HG03135 (cell line): Measurements from ENCODE around the gene FBXW7.
A peak's percentile ranks its signal among the peaks of the same experiment; 100 is the strongest.

Experiments used
- ATAC-seq: cut with Tn5 transposase; IDR thresholded peaks from one replicate; pipeline ENCODE4 v1.9.1; 2021; ENCODE audit warnings: mild to moderate bottlenecking, moderate library complexity; ENCODE audit not compliant: unreplicated experiment

The FBXW7 gene

GRCh38 chr4:152434011-152434410 lies 101.9 kb downstream of the FBXW7 start:
- no peak for ATAC-seq

- ATAC-seq: no peak
These were observed 104.1 kb downstream of the FBXW7 start for GRCh38 chr4:152431784-152432183.

DNA sequence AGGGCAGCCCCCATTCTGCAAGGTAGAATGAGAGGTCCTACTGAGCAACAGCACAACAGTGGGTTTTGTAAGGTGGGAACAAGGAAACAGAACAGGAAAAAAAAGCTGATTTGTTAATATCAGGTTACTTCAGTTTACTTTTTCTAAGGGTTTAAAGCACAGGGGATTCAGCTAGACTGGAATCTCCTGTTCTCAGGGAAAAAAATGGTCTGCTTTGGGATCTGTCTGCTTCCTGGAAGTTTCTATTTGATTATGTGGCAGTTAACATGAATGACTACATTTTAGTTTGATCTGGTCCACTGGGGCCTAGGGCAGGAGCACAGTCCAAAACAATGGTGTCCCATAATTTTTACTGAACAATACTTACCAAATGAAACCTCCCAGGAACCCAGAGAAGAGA lies 104.6 kb downstream of the FBXW7 start:
- ATAC-seq: no peak

DNA sequence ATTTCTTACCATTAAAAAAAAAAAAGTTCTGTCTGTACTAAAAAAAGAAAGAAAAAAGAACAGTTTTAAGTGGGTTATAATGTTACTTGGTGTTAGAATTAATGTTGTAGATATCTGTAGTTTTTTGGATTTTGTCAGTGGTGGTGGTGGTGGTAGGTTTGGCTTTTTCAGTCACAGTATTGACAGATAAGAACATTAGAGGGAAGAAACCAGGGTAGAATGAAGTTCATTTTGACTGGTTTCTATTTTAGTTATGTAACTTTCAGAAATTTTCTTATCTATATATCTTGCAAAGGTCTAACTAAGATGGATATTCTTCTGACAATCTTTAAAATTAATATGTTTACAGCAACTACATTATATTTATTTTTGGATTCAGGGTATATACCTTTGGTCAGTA lies 105.4 kb downstream of the FBXW7 start:
- ATAC-seq: no peak

DNA sequence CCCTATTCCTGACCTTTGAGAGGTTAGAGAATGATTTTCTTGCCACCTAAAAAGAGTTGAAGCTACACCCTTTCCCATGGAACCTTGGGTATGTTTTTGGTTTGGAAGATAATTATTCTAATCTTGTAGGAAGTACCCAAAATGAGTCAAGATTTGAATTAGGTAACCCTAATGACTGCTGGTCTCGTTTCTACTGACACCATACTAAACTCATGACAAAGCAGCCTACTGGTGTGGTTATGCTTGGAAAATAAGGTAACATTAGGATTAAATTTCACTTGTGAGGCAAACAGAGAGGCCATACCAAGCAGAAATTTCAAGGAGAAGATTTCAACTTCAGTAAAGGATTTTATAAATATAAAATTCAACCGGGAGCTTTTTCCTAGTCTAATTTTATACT lies 107.9 kb downstream of the FBXW7 start:
- ATAC-seq: no peak

DNA sequence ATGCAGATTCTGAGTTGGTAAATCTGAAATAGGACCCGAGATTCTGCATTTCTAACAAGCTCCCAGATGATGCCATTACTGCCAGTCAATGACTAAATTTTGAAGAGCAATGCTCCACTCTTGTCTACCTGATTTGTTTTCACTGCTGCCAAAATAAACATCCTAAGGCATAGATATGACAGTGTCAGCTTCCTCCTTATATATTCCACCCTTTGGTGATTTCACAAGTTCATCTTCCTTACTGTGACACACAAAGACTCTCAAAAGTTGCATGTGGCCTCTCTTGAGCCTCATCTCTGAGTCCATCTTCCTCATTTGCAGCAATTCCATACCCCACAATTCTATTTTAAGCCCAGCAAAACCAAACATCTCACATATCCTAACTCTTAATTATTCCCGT lies 110.9 kb downstream of the FBXW7 start:
- no peak for ATAC-seq

DNA sequence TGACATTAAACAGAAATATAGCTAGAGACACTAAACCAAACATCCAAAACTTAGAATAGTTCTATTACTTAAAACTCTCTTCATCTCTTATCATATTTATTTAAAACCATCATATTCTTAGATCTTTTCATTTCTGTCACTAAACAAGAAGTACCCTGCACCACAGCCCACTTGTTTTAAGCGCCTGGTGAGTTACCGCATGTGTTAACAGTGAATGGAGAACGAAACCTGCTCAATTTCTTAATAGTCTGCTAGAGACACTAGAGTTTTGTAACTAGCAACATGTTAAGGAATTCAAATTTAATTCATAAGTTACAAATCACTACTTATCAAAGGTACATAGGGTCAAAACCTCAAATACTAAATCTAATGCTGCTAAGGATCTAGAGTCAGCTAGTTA lies 111.5 kb downstream of the FBXW7 start:
- no peak for ATAC-seq

- no peak for ATAC-seq
These were observed 113.0 kb downstream of the FBXW7 start for GRCh38 chr4:152422817-152423320.

- no peak for ATAC-seq
These were observed 114.3 kb downstream of the FBXW7 start for GRCh38 chr4:152421576-152421975.

- ATAC-seq: no peak
These were observed 116.1 kb downstream of the FBXW7 start for GRCh38 chr4:152419809-152420208.

GRCh38 chr4:152417673-152418072 lies 118.2 kb downstream of the FBXW7 start:
- ATAC-seq: no peak

DNA sequence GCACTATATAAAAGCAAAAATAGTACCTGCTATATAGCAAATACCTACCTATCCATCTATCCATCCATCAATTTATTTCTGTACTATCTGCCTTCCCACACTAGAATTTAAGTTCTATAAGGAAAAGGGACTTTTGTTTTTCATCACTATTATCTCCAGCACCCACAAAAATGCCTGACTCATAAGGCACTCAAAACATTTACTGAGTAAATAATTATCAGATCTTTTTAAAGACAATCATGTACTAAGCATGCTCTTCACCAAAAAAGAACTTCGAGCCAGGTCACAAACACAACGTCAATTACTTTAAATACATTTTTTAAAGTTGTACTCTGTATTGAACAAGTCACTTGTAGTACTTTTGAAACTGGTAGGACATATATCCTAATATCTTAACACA lies 119.9 kb downstream of the FBXW7 start:
- no peak for ATAC-seq

DNA sequence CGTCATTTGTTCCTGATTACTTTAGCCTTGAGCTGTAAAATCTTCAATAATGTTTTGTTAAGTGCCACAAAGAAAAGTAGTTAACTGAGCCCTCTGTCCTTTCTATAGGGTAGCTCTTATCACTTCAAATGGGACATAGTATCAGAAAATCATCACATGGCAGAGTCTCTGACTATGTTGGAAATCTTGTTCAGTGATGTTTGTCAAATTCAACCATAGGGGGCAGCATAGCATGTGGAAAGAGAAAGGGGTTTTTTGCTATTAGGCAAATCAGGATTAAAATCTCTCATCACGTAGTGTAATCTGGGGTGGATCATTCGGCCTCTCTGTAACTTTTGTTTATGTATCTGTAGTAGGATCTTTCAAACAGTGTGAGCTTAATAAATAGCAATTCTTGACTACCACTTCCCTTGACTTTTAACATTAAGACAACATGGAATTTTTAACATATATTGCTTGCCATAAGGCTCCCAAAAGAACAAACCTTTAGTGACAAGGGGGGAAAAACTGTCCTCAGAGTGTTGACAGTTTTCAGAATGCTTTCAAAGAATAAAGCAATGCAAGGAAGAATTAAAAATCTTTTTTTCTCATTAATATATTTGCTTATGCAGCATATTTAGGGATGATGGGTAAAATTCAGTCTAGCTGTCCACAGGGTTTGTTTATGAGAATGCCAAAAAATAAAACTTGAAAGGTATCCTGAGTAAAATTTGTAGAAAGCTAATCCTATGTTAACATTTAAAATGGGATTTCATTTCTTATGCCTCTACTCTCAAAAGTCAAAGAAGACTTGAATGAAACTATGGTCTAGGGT lies 127.2 kb downstream of the FBXW7 start:
- no peak for ATAC-seq

GRCh38 chr4:152401424-152401823 lies 134.5 kb downstream of the FBXW7 start:
- no peak for ATAC-seq

DNA sequence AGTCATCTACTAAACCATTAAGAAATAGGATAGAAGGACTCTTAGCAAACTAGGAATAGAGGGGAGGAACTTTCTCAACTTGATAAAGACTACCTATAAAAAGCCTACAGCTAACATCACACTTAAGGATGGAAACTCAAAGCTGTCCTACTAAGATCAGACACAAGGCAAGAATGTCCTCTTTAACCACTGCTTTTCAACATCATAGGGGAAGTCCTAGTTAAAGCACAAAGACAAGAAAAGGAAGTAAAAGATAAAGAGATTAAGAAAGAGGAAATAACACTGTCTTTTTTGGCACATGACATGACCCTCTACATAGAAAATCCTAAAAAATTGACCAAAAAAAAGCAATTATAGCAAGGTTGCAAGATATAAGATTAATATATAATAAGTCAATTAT lies 136.6 kb downstream of the FBXW7 start:
- peak; percentile 65 for ATAC-seq

DNA sequence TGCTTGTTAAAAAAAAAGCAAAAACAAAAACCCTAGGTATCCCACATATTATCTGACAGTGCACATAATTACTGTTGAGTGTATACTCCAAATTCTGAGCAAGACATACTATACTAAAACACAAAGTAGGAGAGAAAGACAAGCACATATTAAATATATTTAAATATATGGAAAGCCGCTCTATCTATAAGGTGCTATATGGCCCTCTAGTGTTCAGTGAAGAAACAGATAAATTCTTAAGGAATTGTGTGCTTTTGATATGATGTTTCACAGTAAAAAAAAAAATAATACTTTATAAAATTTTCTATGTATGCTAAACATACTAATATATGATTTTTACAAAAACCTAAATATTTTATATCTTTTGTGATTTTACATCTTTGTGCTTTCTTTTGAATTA lies 137.8 kb downstream of the FBXW7 start:
- no peak for ATAC-seq

- ATAC-seq: no peak
These were observed 141.1 kb downstream of the FBXW7 start for GRCh38 chr4:152394791-152395190.

DNA sequence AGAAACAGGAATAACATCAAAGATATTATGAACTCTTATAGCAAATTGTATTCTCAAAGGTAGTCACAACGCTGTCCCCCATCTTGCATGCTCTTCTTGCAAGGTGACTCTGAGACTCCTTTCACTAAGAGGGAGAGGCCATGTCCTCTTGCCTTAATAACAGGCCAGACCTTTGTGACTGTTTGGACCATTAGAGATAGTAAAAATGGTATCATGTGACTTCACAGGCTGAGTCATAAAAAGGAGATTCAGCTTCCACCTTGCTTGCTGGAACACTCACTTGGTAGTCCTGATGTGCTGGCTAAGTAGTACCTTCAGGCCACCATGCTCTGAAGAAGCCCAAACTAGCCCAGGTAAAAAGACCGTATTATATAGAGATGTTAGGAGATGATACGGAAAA lies 143.8 kb downstream of the FBXW7 start:
- ATAC-seq: no peak

DNA sequence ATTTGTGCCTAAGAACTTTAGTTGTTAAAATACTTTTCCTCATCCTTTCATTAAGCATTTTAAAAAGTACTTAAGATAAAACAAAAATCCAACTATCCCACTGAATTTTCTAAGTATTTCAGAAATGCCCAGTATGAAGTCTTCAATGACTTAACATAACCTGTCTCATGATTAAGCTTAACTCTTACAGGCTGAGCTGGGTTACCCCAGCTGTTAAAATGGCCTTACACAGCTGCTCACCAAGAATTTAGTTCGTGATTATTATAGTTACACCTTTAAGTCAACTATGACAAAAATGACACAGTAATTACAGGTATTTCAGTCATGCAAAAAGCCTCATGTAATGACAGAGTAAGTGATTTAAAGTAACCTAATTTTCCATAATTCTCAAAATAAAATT lies 145.7 kb downstream of the FBXW7 start:
- no peak for ATAC-seq

DNA sequence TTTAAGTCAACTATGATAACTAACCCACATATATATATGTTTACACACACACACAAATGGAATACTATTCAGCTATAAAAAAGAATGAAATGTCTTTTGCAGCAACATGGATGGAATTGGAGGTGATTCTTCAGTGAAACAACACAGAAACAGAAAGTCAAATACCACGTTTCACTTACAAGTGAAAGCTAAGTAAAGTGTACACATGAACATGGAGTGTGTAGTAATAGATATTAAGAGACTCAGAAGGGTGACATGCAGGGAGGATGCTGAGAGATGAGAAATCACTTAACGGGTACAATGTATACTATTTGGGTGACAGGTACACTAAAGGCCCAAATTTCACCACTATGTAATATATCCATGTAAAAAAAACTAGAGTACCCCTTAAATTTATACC lies 146.5 kb downstream of the FBXW7 start:
- ATAC-seq: no peak

DNA sequence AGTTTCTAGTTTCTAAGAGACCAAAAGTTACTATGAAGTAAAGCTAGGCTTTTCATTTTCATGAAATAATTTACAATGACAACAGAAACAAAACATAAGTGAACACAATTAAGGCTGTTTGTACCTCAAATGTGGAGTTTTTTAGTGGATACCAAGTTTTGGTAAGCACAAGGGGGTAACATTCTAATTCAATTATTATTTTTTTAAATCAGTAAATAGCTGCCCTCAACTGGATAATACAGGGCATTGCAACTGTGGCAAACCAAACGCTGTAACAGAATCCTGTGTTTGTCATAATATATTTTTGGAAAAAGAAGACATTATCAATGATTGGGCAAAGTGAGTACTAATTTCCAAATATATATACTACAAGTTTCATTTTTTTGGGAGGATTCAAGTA lies 150.3 kb downstream of the FBXW7 start:
- no peak for ATAC-seq

DNA sequence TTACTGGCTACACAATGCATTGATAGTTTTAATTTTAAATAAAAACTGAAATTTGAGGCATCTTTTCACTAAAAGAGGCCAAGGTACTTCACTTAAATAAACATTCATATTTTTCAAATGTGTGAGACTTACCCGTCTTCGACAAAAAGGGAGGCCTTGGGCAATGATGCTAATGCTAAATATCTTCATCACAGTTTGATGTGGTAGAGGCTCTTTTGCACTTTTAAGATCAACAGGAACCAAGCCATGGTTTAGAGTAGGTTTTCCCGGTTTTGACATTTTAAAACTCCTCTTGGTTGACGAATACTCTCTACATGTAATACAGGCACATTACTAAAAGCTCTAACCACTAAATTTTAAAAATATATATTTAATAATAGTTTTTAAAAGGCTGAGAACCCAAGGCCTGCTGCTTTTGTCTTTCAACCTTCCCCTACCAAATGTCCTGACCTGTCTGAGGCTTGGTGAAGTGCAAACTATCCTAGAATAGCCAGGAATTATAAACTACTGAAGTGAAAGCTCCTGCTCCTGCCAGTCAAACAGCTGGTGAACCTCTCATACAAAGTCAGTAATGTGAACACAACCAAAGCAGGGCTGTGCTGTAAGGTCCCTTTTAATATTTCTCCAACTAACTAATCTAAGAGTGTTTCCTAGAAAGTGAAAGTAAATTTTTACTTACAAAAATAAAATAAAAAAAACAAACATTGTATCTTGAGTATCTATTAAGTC lies 153.7 kb downstream of the FBXW7 start:
- peak; percentile 53 for ATAC-seq
